BE2C (cell line): ENCODE data around the gene FAM13C.

Experiments
- DNase-seq: peaks from one replicate; pipeline ENCODE4 v3.0.0-alpha.2; 2020
- H3K27me3 ChIP-seq: fragments of 250-450 bp; sonication (Bioruptor Pico); 2 replicates; pipeline ENCODE4 v1.5.1; 2020; ENCODE audit warnings: mild to moderate bottlenecking
- H3K36me3 ChIP-seq: fragments of 250-450 bp; sonication (Bioruptor Pico); 2 replicates; pipeline ENCODE4 v1.5.1; 2020; ENCODE audit warnings: mild to moderate bottlenecking
- H3K4me1 ChIP-seq: fragments of 250-450 bp; sonication (Bioruptor Pico); 2 replicates; pipeline ENCODE4 v1.5.1; 2020
- H3K4me3 ChIP-seq: 2 replicates; pipeline ENCODE4 v1.5.1; 2011; ENCODE audit warnings: low read depth, low read length
- H3K9me3 ChIP-seq: fragments of 250-450 bp; sonication (Bioruptor Pico); 2 replicates; pipeline ENCODE4 v1.5.1; 2020
- TF ChIP-seq, protein P1 (sequence below): IDR thresholded peaks from 2 replicates; pipeline ENCODE4 v1.5.1; 2012; ENCODE audit warnings: mild to moderate bottlenecking, low read depth, low read length

Gene FAM13C

GRCh38 chr10:59393349-59393748 is 31.0 kb upstream of the FAM13C start:
- TF ChIP-seq, protein P1, sequence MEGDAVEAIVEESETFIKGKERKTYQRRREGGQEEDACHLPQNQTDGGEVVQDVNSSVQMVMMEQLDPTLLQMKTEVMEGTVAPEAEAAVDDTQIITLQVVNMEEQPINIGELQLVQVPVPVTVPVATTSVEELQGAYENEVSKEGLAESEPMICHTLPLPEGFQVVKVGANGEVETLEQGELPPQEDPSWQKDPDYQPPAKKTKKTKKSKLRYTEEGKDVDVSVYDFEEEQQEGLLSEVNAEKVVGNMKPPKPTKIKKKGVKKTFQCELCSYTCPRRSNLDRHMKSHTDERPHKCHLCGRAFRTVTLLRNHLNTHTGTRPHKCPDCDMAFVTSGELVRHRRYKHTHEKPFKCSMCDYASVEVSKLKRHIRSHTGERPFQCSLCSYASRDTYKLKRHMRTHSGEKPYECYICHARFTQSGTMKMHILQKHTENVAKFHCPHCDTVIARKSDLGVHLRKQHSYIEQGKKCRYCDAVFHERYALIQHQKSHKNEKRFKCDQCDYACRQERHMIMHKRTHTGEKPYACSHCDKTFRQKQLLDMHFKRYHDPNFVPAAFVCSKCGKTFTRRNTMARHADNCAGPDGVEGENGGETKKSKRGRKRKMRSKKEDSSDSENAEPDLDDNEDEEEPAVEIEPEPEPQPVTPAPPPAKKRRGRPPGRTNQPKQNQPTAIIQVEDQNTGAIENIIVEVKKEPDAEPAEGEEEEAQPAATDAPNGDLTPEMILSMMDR, result no peak
- Histone ChIP-seq H3K4me3 (no peak overlapping the region), H3K36me3 (no peaks in the 10 kb centered on the region), H3K4me1 (no peaks in the 10 kb centered on the region), H3K27me3 (no peaks in the 10 kb centered on the region), H3K9me3 (no peaks in the 10 kb centered on the region)
- no peak for DNase-seq

- Histone ChIP-seq H3K36me3 (no peaks in the 10 kb centered on the region), H3K27me3 (no peaks in the 10 kb centered on the region), H3K9me3 (no peaks in the 10 kb centered on the region), H3K4me1 (no peaks in the 10 kb centered on the region), H3K4me3 (no peak overlapping the region)
- TF ChIP-seq, protein P1, result no peak
- DNase-seq, result no peak
Observed at GRCh38 chr10:59391060-59391459, 28.7 kb upstream of the FAM13C start.

- H3K36me3 ChIP-seq, result no peaks in the 10 kb centered on the region
- TF ChIP-seq, protein P1, result peak; percentile 7; the same call in 1 of the 2 replicates
- H3K4me3 ChIP-seq, result no peak overlapping the region
- DNase-seq, result no peak
- no peaks in the 10 kb centered on the region for H3K9me3 ChIP-seq
- no peaks in the 10 kb centered on the region for H3K27me3 ChIP-seq
- H3K4me1 ChIP-seq, result no peaks in the 10 kb centered on the region
Observed at GRCh38 chr10:59388671-59388976, 26.3 kb upstream of the FAM13C start.

- TF ChIP-seq, protein P1, result no peak
- Histone ChIP-seq H3K9me3 (no peaks in the 10 kb centered on the region), H3K4me1 (no peaks in the 10 kb centered on the region), H3K36me3 (no peaks in the 10 kb centered on the region), H3K4me3 (no peak overlapping the region), H3K27me3 (no peaks in the 10 kb centered on the region)
- DNase-seq, result no peak
Observed at GRCh38 chr10:59387951-59388670, 25.8 kb upstream of the FAM13C start.

GRCh38 chr10:59384761-59385160 is 22.4 kb upstream of the FAM13C start:
- no peaks in the 10 kb centered on the region for H3K36me3 ChIP-seq
- H3K27me3 ChIP-seq, result no peaks in the 10 kb centered on the region
- DNase-seq, result no peak
- TF ChIP-seq, protein P1, result no peak
- no peak overlapping the region for H3K4me3 ChIP-seq
- no peaks in the 10 kb centered on the region for H3K9me3 ChIP-seq
- H3K4me1 ChIP-seq, result no peaks in the 10 kb centered on the region

DNA sequence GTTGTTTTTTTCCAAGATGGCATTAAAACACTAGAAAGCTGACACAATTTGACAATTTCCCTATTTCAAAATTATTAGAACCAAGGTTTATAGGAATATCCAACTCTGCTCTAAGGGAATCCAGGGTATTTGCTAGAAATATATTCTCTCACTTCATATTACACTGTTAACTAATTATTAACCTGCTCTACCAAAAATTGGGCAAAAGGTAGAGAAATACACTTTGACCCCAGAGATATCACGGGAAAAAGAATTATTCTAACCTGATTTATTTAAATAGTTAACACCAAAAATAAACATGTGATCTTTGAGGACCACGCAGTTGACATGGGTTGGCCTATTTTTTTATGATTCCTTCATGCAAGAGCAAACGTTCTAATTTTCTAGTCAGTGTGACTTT is 21.6 kb upstream of the FAM13C start:
- no peak for DNase-seq
- H3K9me3 ChIP-seq, result no peaks in the 10 kb centered on the region
- no peaks in the 10 kb centered on the region for H3K36me3 ChIP-seq
- TF ChIP-seq, protein P1, result no peak
- H3K4me1 ChIP-seq, result no peaks in the 10 kb centered on the region
- H3K27me3 ChIP-seq, result no peaks in the 10 kb centered on the region
- no peak overlapping the region for H3K4me3 ChIP-seq
